ENCODE measurements around the gene C2orf68. TPM values are rescaled to one million over a fixed set of nuclear protein-coding genes. Genes with fewer than 3 reads are reported as not detected.
"Not testable (repeated sequence)": the region's sequence is repeated elsewhere in the genome, so short reads cannot be mapped to it uniquely, and the experiment has no call there.

The C2orf68 gene
- 44.1 TPM for polyA plus RNA-seq
- long read RNA-seq, donor 1, transcript C2orf68-201 (4 exons, 2,837 nt), result major isoform, 11 of 15 reads
- long read RNA-seq, donor 1, partial matches to known transcripts, result 0 of 15 reads
- long read RNA-seq, donor 1, other reads (novel, unspliced or antisense), result 0 of 15 reads
- long read RNA-seq, donor 2, transcript C2orf68-202 (2 exons, 1,722 nt), result minor isoform, 7 of 21 reads
- long read RNA-seq, donor 2, transcript C2orf68-201 (4 exons, 2,837 nt), result major isoform, 11 of 21 reads
- long read RNA-seq, donor 2, partial matches to known transcripts, result 0 of 21 reads
- long read RNA-seq, donor 2, other reads (novel, unspliced or antisense), result 0 of 21 reads
- long read RNA-seq, donor 3, result 0 reads
- long read RNA-seq, donor 4, partial matches to known transcripts, result 0 of 3 reads
- long read RNA-seq, donor 4, other reads (novel, unspliced or antisense), result 0 of 3 reads
- long read RNA-seq, donor 5, partial matches to known transcripts, result 0 of 2 reads
- long read RNA-seq, donor 5, other reads (novel, unspliced or antisense), result 0 of 2 reads
- long read RNA-seq, donor 6, transcript C2orf68-201 (4 exons, 2,837 nt), result major isoform, 8 of 10 reads
- long read RNA-seq, donor 6, partial matches to known transcripts, result 0 of 10 reads
- long read RNA-seq, donor 6, other reads (novel, unspliced or antisense), result 0 of 10 reads
- long read RNA-seq, donor 7, partial matches to known transcripts, result 6 of 14 reads
- long read RNA-seq, donor 7, other reads (novel, unspliced or antisense), result 0 of 14 reads
- long read RNA-seq, donor 8, transcript C2orf68-201 (4 exons, 2,837 nt), result major isoform, 11 of 29 reads
- long read RNA-seq, donor 8, partial matches to known transcripts, result 5 of 29 reads
- long read RNA-seq, donor 8, other reads (novel, unspliced or antisense), result 8 of 29 reads
- long read RNA-seq, donor 9, transcript C2orf68-202 (2 exons, 1,722 nt), result minor isoform, 6 of 20 reads
- long read RNA-seq, donor 9, transcript C2orf68-201 (4 exons, 2,837 nt), result major isoform, 13 of 20 reads
- long read RNA-seq, donor 9, partial matches to known transcripts, result 0 of 20 reads
- long read RNA-seq, donor 9, other reads (novel, unspliced or antisense), result 0 of 20 reads
- long read RNA-seq, donor 10, transcript C2orf68-201 (4 exons, 2,837 nt), result major isoform, 11 of 24 reads
- long read RNA-seq, donor 10, partial matches to known transcripts, result 5 of 24 reads
- long read RNA-seq, donor 10, other reads (novel, unspliced or antisense), result 7 of 24 reads
- long read RNA-seq, donor 11, transcript C2orf68-201 (4 exons, 2,837 nt), result major isoform, 6 of 7 reads
- long read RNA-seq, donor 11, partial matches to known transcripts, result 0 of 7 reads
- long read RNA-seq, donor 11, other reads (novel, unspliced or antisense), result 0 of 7 reads

GRCh38 chr2:85611705-85612587 lies at the start of gene C2orf68:
Gene C2orf68 (minus strand): TSS chr2:85612066. CDS start chr2:85611984, 82 bp downstream.
- peaks cover 8% of the 10 kb centered on the region for H3K9me3 ChIP-seq (ENCODE audit: control insufficient read depth, low read depth, low read length)
- H3K36me3 ChIP-seq (ENCODE audit: control insufficient read depth, insufficient read depth, low read length), result peaks cover 30% of the 10 kb centered on the region
- H3K27me3 ChIP-seq (ENCODE audit: control insufficient read depth, insufficient read depth, low read length), result no peaks in the 10 kb centered on the region
- H3K4me3 ChIP-seq (ENCODE audit: low read length), result peak within 1 kb of the TSS; percentile 74
- WGBS (ENCODE audit: insufficient coverage, low lambda C conversion rate), result no CpG with 5 or more reads among the region's 73 CpGs
- H3K27ac ChIP-seq (ENCODE audit: low read length), result peak within 1 kb of the TSS; percentile 90
- peak; percentile 85 to 94 for DNase-seq
- H3K4me1 ChIP-seq (ENCODE audit: control insufficient read depth, insufficient read depth, low read length), result peaks cover 12% of the 10 kb centered on the region

- Histone ChIP-seq H3K4me1 (ENCODE audit: control insufficient read depth, insufficient read depth, low read length) (no peaks in the 10 kb centered on the region), H3K27ac (ENCODE audit: low read length) (no peak overlapping the region), H3K36me3 (ENCODE audit: control insufficient read depth, insufficient read depth, low read length) (peaks cover 5% of the 10 kb centered on the region), H3K27me3 (ENCODE audit: control insufficient read depth, insufficient read depth, low read length) (no peaks in the 10 kb centered on the region), H3K9me3 (ENCODE audit: control insufficient read depth, low read depth, low read length) (no peaks in the 10 kb centered on the region), H3K4me3 (ENCODE audit: low read length) (no peak overlapping the region)
- 80% methylated on average over 1 of the region's 14 CpGs for WGBS (ENCODE audit: insufficient coverage, low lambda C conversion rate)
- DNase-seq, result no peak
Observed at GRCh38 chr2:85661139-85661858, 49.4 kb upstream of the C2orf68 start.

- no peaks in the 10 kb centered on the region for H3K9me3 ChIP-seq (ENCODE audit: control insufficient read depth, low read depth, low read length)
- no CpG with 5 or more reads among the region's 7 CpGs for WGBS (ENCODE audit: insufficient coverage, low lambda C conversion rate)
- DNase-seq, result no peak
- no peaks in the 10 kb centered on the region for H3K27me3 ChIP-seq (ENCODE audit: control insufficient read depth, insufficient read depth, low read length)
- H3K4me3 ChIP-seq (ENCODE audit: low read length), result no peak overlapping the region
- no peak overlapping the region for H3K27ac ChIP-seq (ENCODE audit: low read length)
- H3K36me3 ChIP-seq (ENCODE audit: control insufficient read depth, insufficient read depth, low read length), result peaks cover 8% of the 10 kb centered on the region
- H3K4me1 ChIP-seq (ENCODE audit: control insufficient read depth, insufficient read depth, low read length), result no peaks in the 10 kb centered on the region
Observed at GRCh38 chr2:85660725-85661124, 48.9 kb upstream of the C2orf68 start.

DNA sequence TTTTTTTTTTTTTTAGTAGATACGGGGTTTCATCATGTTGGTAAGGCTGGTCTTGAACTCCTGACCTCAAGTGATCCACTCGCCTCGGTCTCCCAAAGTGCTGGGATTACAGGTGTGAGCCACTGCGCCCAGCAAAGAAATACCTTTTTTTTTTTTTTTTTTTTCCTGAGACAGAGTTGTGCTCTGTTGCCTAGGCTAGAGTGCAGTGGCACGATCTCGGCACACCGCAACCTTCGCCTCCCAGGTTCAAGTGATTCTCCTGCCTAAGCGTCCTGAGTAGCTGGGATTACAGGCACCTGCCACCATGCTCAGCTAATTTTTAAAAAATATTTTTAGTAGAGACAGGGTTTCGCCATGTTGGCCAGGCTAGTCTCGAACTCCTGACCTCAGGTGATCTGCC lies 48.4 kb upstream of the C2orf68 start:
- not testable (repeated sequence) for DNase-seq; H3K9me3 ChIP-seq (ENCODE audit: control insufficient read depth, low read depth, low read length); H3K4me1 ChIP-seq (ENCODE audit: control insufficient read depth, insufficient read depth, low read length); H3K4me3 ChIP-seq (ENCODE audit: low read length); H3K27me3 ChIP-seq (ENCODE audit: control insufficient read depth, insufficient read depth, low read length); H3K27ac ChIP-seq (ENCODE audit: low read length); H3K36me3 ChIP-seq (ENCODE audit: control insufficient read depth, insufficient read depth, low read length)
- no CpG with 5 or more reads among the region's 11 CpGs for WGBS (ENCODE audit: insufficient coverage, low lambda C conversion rate)

DNA sequence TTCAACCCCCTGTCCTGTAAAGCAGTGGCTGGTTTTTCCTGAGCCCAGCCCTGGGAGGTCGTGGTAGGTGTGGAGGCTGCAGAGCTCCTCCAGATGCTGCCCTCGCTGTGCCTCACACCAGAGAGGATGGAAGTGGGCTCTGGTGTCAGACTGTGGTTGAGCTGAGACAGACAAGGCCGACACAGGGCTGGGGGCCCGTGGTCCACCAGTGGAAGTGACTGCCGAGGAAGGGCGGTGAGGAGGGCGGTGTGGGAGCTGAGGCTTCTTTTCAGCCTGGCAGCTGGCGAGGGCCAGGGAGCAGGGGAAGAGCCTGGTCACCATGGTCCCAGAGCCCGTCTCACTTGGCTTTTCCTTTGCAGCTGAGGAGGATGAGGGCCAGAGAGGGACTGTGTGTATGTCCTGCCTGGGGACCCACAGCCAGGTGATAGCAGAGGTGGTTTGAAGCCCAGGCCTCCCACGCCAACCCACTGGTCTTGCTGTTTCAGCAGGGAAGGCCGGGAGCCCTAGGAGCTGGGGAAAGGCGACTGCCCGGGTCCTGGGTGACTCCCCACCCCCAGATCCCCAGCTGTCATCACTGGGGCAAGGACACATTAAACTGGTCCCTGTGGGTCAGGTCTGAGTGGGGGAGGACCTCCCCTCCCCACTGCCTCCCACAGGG lies 47.6 kb upstream of the C2orf68 start:
- Histone ChIP-seq H3K9me3 (ENCODE audit: control insufficient read depth, low read depth, low read length) (no peaks in the 10 kb centered on the region), H3K27me3 (ENCODE audit: control insufficient read depth, insufficient read depth, low read length) (no peaks in the 10 kb centered on the region), H3K27ac (ENCODE audit: low read length) (no peak overlapping the region), H3K4me3 (ENCODE audit: low read length) (no peak overlapping the region), H3K36me3 (ENCODE audit: control insufficient read depth, insufficient read depth, low read length) (peaks cover 8% of the 10 kb centered on the region), H3K4me1 (ENCODE audit: control insufficient read depth, insufficient read depth, low read length) (no peaks in the 10 kb centered on the region)
- no CpG with 5 or more reads among the region's 13 CpGs for WGBS (ENCODE audit: insufficient coverage, low lambda C conversion rate)
- DNase-seq, result no peak

GRCh38 chr2:85657399-85657798 lies 45.5 kb upstream of the C2orf68 start:
- H3K9me3 ChIP-seq (ENCODE audit: control insufficient read depth, low read depth, low read length); DNase-seq; H3K27ac ChIP-seq (ENCODE audit: low read length); H3K27me3 ChIP-seq (ENCODE audit: control insufficient read depth, insufficient read depth, low read length); H3K4me3 ChIP-seq (ENCODE audit: low read length); H3K4me1 ChIP-seq (ENCODE audit: control insufficient read depth, insufficient read depth, low read length): not testable (repeated sequence)
- peaks cover 14% of the 10 kb centered on the region for H3K36me3 ChIP-seq (ENCODE audit: control insufficient read depth, insufficient read depth, low read length)
- 100% methylated on average over 1 of the region's 4 CpGs for WGBS (ENCODE audit: insufficient coverage, low lambda C conversion rate)

GRCh38 chr2:85656468-85656867 lies 44.6 kb upstream of the C2orf68 start:
- peaks cover 20% of the 10 kb centered on the region for H3K36me3 ChIP-seq (ENCODE audit: control insufficient read depth, insufficient read depth, low read length)
- no peak for DNase-seq
- H3K4me3 ChIP-seq (ENCODE audit: low read length), result no peak overlapping the region
- no peaks in the 10 kb centered on the region for H3K4me1 ChIP-seq (ENCODE audit: control insufficient read depth, insufficient read depth, low read length)
- no peaks in the 10 kb centered on the region for H3K9me3 ChIP-seq (ENCODE audit: control insufficient read depth, low read depth, low read length)
- H3K27ac ChIP-seq (ENCODE audit: low read length), result no peak overlapping the region
- no CpG with 5 or more reads among the region's 3 CpGs for WGBS (ENCODE audit: insufficient coverage, low lambda C conversion rate)
- H3K27me3 ChIP-seq (ENCODE audit: control insufficient read depth, insufficient read depth, low read length), result no peaks in the 10 kb centered on the region

DNA sequence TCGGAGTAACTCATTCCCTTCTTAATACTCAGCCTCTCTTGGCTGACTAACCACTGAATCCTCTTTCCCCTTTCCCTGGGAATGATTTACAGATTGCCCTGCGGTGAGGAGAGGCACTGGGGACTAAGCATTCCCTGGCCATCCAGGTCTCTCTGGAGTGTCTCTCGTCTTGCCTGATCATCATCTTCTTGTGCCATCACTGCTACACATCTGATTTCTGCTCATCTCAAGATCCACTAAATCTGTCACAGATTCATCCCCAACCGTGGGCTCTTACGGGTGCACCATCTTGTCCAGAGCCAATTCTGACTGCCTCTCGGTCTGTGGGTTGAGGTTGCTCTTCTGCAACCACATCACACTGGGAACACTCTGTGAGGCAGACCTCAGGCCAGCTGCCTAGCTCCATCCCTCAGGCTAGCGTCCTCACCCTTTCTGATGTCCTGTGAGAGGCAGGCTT lies 44.1 kb upstream of the C2orf68 start:
- Histone ChIP-seq H3K27me3 (ENCODE audit: control insufficient read depth, insufficient read depth, low read length) (no peaks in the 10 kb centered on the region), H3K4me1 (ENCODE audit: control insufficient read depth, insufficient read depth, low read length) (no peaks in the 10 kb centered on the region), H3K27ac (ENCODE audit: low read length) (no peak overlapping the region), H3K36me3 (ENCODE audit: control insufficient read depth, insufficient read depth, low read length) (peaks cover 25% of the 10 kb centered on the region), H3K4me3 (ENCODE audit: low read length) (no peak overlapping the region), H3K9me3 (ENCODE audit: control insufficient read depth, low read depth, low read length) (no peaks in the 10 kb centered on the region)
- WGBS (ENCODE audit: insufficient coverage, low lambda C conversion rate), result 100% methylated on average over 1 of the region's 7 CpGs
- no peak for DNase-seq

All from large intestine (tissue), 12 donors.